GM12878 (cell line): Measurements from ENCODE around the gene MACROD2. TPM values are rescaled to one million over a fixed set of nuclear protein-coding genes. Genes with fewer than 3 reads are reported as not detected.

Experiments used
- ATAC-seq: fragments of 200-7000 bp; cut with Tn5 transposase; 3 replicates; pipeline ENCODE4 v1.9.1; 2020; ENCODE audit warnings: mild to moderate bottlenecking, moderate library complexity
- BruUV-seq: library from RNA; stranded (reverse); fragments of 400-500 nt; replicated peaks from 2 replicates; lab custom pipeline; 2021; lab: Mats Ljungman, UMichigan
- CTCF ChIA-PET: fragments of 300-600 bp; sonication (Branson Sonifier 250); formaldehyde crosslinking; extraction: SDS; loops from one replicate; lab custom pipeline; 2021; ENCODE audit warnings: inconsistent platforms; lab: Yijun Ruan, JAX
- POLR2A ChIA-PET: fragments of 350-600 bp; formaldehyde crosslinking; extraction: SDS; loops from one replicate; lab custom pipeline; 2021; ENCODE audit warnings: inconsistent platforms; lab: Charles Lee
- RAD21 ChIA-PET: fragments of 300-600 bp; sonication (Branson Sonifier 250); formaldehyde crosslinking; loops from one replicate; lab custom pipeline; 2023; ENCODE audit warnings: antibody characterized with exemption; ENCODE audit not compliant: unreplicated experiment; lab: Charles Lee
- SMC1A ChIA-PET: fragments of 300-600 bp; sonication (Branson Sonifier 250); formaldehyde crosslinking; loops from one replicate; lab custom pipeline; 2023; ENCODE audit not compliant: unreplicated experiment, uncharacterized antibody; lab: Charles Lee
- DNase-seq: peaks from one replicate; pipeline ENCODE4 v3.0.0-alpha.2; 2011; ENCODE audit warnings: low read depth, low spot score
- FAIRE-seq: peaks from 3 replicates; lab custom pipeline; 2011; peaks lifted over from hg19 to GRCh38; lab: Jason Lieb, UNC
- H2AFZ ChIP-seq: 2 replicates; pipeline ENCODE4 v1.6.0; 2011; ENCODE audit warnings: low read depth, low read length, control low read depth; ENCODE audit not compliant: control insufficient read depth
- H3K27ac ChIP-seq: 2 replicates; pipeline ENCODE4 v1.5.1; 2011; ENCODE audit warnings: control low read depth; ENCODE audit not compliant: control insufficient read depth, insufficient read depth
- H3K27me3 ChIP-seq, 2 experiments: replicated peaks in 1 of 2; 2 replicates each; pipeline versions ENCODE4 v1.6.0 to v1.6.1; 2011; ENCODE audit warnings: low read length in 1 of 2; ENCODE audit not compliant: control insufficient read depth in 2 of 2, insufficient read depth in 2 of 2
- H3K36me3 ChIP-seq, 2 experiments: 2 replicates each; pipeline ENCODE4 v1.5.1; 2011; ENCODE audit warnings: low read length in 1 of 2; ENCODE audit not compliant: control insufficient read depth in 2 of 2, insufficient read depth in 2 of 2
- H3K4me1 ChIP-seq: 2 replicates; pipeline ENCODE4 v1.6.1; 2011; ENCODE audit warnings: mild to moderate bottlenecking, low read length, moderate library complexity, mixed read lengths; ENCODE audit not compliant: control insufficient read depth, insufficient read depth
- H3K4me2 ChIP-seq: 2 replicates; pipeline ENCODE4 v1.6.0; 2011; ENCODE audit warnings: control low read depth; ENCODE audit not compliant: control insufficient read depth, insufficient read depth
- H3K4me3 ChIP-seq: fragments of 200-600 bp; sonication (generic); 2 replicates; pipeline ENCODE4 v1.5.1; 2016
- H3K79me2 ChIP-seq: 2 replicates; pipeline ENCODE4 v1.6.0; 2011; ENCODE audit warnings: low read length; ENCODE audit not compliant: control insufficient read depth, insufficient read depth
- H3K9ac ChIP-seq: 2 replicates; pipeline ENCODE4 v1.8.0; 2011; ENCODE audit warnings: low read length, control low read depth, mixed read lengths; ENCODE audit not compliant: control insufficient read depth, insufficient read depth
- H3K9me3 ChIP-seq: replicated peaks from 3 replicates; pipeline ENCODE4 v1.5.1; 2011; ENCODE audit warnings: mild to moderate bottlenecking, low read length; ENCODE audit not compliant: control insufficient read depth, insufficient read depth
- H4K20me1 ChIP-seq: 2 replicates; pipeline ENCODE4 v1.6.0; 2011; ENCODE audit not compliant: control insufficient read depth, insufficient read depth
- CEBPZ ChIP-seq: fragments of 150-350 bp; IDR thresholded peaks from 2 replicates; pipeline ENCODE4 v1.6.1; 2016; ENCODE audit warnings: low read depth, low read length
- HDAC6 ChIP-seq: fragments of 200-600 bp; sonication (generic); IDR thresholded peaks from one replicate; pipeline ENCODE4 v1.8.0; 2017; ENCODE audit warnings: antibody characterized with exemption; ENCODE audit not compliant: unreplicated experiment
- POLR2AphosphoS5 ChIP-seq: IDR thresholded peaks from 2 replicates; pipeline ENCODE4 v1.6.1; 2011; ENCODE audit warnings: mild to moderate bottlenecking, low read length, inconsistent platforms
- TBL1XR1 ChIP-seq: IDR thresholded peaks from 2 replicates; pipeline ENCODE4 v1.6.1; 2012; ENCODE audit warnings: low read depth, low read length, improper control_type of control experiment
- ZBTB11 ChIP-seq: fragments of 450-650 bp; formaldehyde crosslinking; IDR thresholded peaks from 2 replicates; pipeline ENCODE4 v1.5.0; 2022; ENCODE audit warnings: mild to moderate bottlenecking, missing genetic modification characterization
- ZBTB4 ChIP-seq: fragments of 450-650 bp; formaldehyde crosslinking; IDR thresholded peaks from 2 replicates; pipeline ENCODE4 v1.4.0; 2022; ENCODE audit warnings: mild to moderate bottlenecking, moderate library complexity
- WGBS: methylation state at CpG from one replicate; pipeline ENCODE4 v1.1.6; 2016; ENCODE audit warnings: low lambda C conversion rate; ENCODE audit not compliant: insufficient replicate concordance, insufficient coverage; ENCODE audit errors: missing lambda C conversion rate; 5-methylcytosine and 5-hydroxymethylcytosine counted together
- in situ Hi-C: fragments of 300-500 bp; cut with MboI; formaldehyde crosslinking; loops from 9 replicates; pipeline ENCODE4 v1.14.3; 2018; ENCODE audit warnings: mixed read lengths
- intact Hi-C: fragments of 100-400 bp; cut with micrococcal nuclease; formaldehyde crosslinking; loops from one replicate; pipeline ENCODE4 v1.14.2; 2022; ENCODE audit not compliant: unreplicated experiment
- polyA plus RNA-seq, 11 experiments: library from polyadenylated mRNA; depleted of rRNA in 4 of 11; unstranded in 6 of 11; stranded (reverse) in 5 of 11; fragments of >200 nt; fragmentation: Nextera tagmentation in 4 of 11; fragmentation: Illumina TruSeq in 1 of 11; extraction: Ambion mirVana in 4 of 11; extraction: Trizol in 1 of 11; gene quantifications; 1 replicate in 1 of 11; 2 replicates in 10 of 11; pipeline versions ENCODE4 v1.2.1 to v1.2.3, GENCODE V29; 2011 to 2016; ENCODE audit warnings: inconsistent platforms in 2 of 11, missing spikeins in 2 of 11, low read depth in 1 of 11
- total RNA-seq, 4 experiments: library from RNA; depleted of rRNA in 3 of 4; stranded (reverse); fragments of >200 nt in 3 of 4; fragmentation: Illumina TruSeq in 1 of 4; extraction: Trizol in 1 of 4; gene quantifications; 2 replicates each; pipeline versions ENCODE4 v1.2.1 to v1.2.3, GENCODE V29; 2013 to 2021

Gene MACROD2
- total and polyA plus RNA-seq, 10 of the 15 experiments (the other 5 are each of a cell fraction or from before 2014, with no cell fraction given) = 1.1 to 21.5 (median 2.2) TPM

GRCh38 chr20:14303651-14304050 lies 308.3 kb downstream of the MACROD2 start (continued):
- TF ChIP-seq ZBTB11 (CRISPR knock-in tag) (no peak), HDAC6 (no peak), TBL1XR1 (no peak), CEBPZ (no peak)

GRCh38 chr20:14304472-14304871 lies 309.2 kb downstream of the MACROD2 start:
- H3K79me2 ChIP-seq = no peaks in the 10 kb centered on the region
- ATAC-seq = no peak
- intact Hi-C loops = no loop called here
- H3K36me3 ChIP-seq = no peaks in the 10 kb centered on the region
- H4K20me1 ChIP-seq = no peaks in the 10 kb centered on the region
- FAIRE-seq = no peak
- ChIA-PET POLR2A (no interaction called here), SMC1A (no interaction called here), CTCF (interaction anchor here (1.1 kb wide), 1 partner anchor 12 kb away, joined by 3 read pairs; no protein-coding TSS in a partner anchor), RAD21 (no interaction called here)
- in situ Hi-C loops = no loop called here
- WGBS = 0% methylated on average over 1 of the region's 1 CpG
- H3K4me1 ChIP-seq = no peaks in the 10 kb centered on the region
- H2AFZ ChIP-seq = no peak overlapping the region
- H3K9ac ChIP-seq = no peak overlapping the region
- no peaks in the 10 kb centered on the region for H3K27me3 ChIP-seq
- no peak overlapping the region for H3K4me3 ChIP-seq
- no peaks in the 10 kb centered on the region for H3K9me3 ChIP-seq
- no TSS peak for BruUV-seq
- no peak overlapping the region for H3K27ac ChIP-seq
- no peak overlapping the region for H3K4me2 ChIP-seq
- TF ChIP-seq POLR2AphosphoS5 = no peak
- no peak for TF ChIP-seq ZBTB4 (CRISPR knock-in tag)
- no peak for DNase-seq
